Stomach (tissue), 4 donors: ENCODE results near the gene ZSCAN25.

Experiments used
- CTCF ChIP-seq, 7 experiments: fragments of 450-650 bp in 4 of 7; fragments of 200-600 bp in 3 of 7; sonication (generic) in 3 of 7; IDR thresholded peaks; one replicate each; pipeline ENCODE4 v1.5.1; 2016 to 2019; ENCODE audit warnings: antibody characterized with exemption in 7 of 7, control low read depth in 2 of 7, mild to moderate bottlenecking in 1 of 7
- POLR2A ChIP-seq, 4 donors: fragments of 450-650 bp; IDR thresholded peaks; one replicate each; pipeline ENCODE4 v1.6.1; 2016; ENCODE audit warnings: antibody characterized with exemption in 4 of 4, control low read depth in 2 of 4, mild to moderate bottlenecking in 1 of 4, moderate library complexity in 1 of 4
- POLR2AphosphoS5 ChIP-seq, 3 donors: sonication (generic); formaldehyde crosslinking; IDR thresholded peaks; one replicate each; pipeline ENCODE4 v1.6.1; 2016; ENCODE audit warnings: antibody characterized with exemption in 3 of 3

GRCh38 chr7:99601656-99602310 is 15.0 kb upstream of the ZSCAN25 start:
- TF ChIP-seq CTCF (IDR thresholded peaks at IDR 0.05) (no peak), POLR2A (IDR thresholded peaks at IDR 0.05) (no peak), POLR2AphosphoS5 (IDR thresholded peaks at IDR 0.05) (no peak)
